GM21529 (cell line): Measurements from ENCODE around the gene GPAM.

Experiments used
- ATAC-seq: cut with Tn5 transposase; IDR thresholded peaks from one replicate; pipeline ENCODE4 v1.9.1; 2021; ENCODE audit not compliant: unreplicated experiment

The GPAM gene

DNA sequence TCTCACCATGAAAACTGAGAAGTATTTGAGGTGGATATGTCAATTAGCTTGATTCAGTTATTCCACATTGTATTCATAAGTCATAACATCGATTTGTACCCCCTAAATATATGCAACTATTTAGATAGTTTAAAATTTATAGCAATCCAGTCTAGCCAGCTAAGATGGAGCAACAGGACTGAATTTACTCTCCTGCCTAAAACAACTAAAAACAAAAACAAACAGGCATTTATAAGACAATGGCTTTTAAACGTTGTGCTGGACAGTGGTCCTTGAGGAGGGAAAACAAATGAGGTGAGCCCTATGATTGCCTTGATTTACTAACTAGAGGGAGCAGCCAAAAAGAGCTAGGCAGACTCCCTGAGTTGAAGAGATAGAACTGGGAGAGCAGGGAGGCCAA, 814 bp upstream of the GPAM start:
- ATAC-seq = no peak

DNA sequence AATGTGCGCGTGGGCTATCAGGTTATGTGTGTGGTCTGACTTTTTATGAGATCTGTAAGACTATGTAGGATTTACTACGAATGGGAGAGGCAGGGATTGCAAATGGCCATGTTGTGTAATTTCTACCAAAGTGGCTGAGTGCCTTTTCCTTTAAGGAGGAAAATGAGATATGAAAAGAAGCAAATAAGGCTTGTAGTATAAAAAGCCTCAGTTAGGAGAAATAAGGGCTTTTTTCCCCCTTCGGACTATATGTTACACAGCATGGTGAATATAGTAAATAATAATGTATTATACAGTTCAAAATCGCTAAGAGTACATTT, 447 bp upstream of the GPAM start:
- no peak for ATAC-seq

DNA sequence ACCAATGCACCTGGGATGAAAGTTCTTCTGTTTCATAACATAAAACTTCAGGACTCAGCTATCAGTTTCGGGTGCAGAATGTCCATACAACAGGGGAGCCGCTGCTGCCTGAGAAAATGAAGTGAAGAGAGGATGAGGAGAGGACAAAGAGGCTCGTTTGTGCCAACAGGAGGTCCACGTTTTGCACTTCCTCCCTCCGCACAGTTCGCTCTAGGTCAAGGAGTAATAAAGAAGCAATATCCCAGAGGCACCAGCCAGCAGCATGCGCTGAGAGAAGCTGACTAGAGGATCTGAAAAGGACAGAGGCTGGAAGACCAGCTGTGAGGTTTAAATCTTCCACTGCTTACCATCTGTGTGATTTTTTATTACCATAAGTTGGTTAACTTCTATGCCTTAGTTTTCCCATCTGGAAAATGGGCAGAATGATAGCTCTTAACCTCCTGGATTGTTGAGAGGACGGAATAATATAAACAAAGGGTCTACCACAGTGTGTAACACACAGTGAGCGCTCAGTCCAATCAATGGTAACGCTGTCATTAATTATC, 709 bp downstream of the GPAM start:
- ATAC-seq = no peak

DNA sequence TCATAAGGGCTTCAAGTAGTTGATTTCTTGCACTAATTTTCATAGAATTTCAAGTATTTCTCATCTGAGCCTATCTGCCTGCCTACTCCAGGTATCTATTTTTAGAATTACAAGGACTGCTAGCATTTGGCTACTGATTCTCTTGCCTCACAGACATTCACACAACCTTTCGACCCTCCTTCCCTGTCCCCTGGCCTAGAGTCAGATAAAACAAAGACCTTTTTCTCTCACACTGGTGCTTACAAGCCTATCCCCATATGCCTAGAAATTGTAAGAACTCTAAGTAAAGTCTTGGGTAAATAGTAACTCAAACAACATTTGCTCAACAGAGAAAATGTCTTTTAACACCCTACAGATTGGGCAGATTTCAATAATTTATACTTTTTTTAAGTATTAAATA, 6.3 kb downstream of the GPAM start:
- no peak for ATAC-seq

DNA sequence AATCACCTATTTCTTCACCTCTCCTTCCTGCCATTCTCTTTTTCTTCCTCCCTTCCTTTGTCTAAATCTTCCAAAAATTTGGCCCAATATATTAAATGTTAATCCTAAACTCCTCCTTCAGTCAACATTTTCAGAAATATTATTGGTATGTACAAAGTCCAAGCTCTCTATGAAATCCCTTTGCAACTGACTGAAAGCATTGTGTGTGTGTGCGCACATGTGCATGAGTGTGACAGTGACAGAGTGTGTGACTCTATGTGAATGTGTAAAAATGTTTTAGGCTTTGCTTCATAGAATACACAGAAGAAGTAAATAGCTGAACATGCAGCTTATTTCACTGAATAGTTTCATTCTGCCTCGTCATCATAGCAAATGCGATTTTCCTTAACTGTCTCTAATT, 7.0 kb downstream of the GPAM start:
- no peak for ATAC-seq

DNA sequence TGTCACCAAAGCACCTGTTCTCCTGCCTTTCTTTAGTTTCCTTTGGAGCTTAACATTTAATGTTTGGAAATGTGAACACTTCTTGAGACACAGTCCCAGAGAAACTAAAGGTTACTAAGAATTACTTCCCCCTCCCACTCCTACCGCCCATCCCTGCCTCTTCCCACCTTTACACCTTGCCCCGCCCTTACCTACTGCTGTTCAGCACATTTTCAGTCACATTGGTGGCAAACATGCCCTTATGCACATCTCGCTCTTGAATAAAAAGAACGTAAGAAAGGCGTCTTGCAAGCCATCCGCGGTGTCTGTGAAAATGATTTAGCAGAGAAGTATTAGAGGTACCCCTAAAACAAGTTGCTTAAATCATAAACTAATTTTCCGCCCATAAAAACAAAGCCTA, 8.2 kb downstream of the GPAM start:
- ATAC-seq = no peak

DNA sequence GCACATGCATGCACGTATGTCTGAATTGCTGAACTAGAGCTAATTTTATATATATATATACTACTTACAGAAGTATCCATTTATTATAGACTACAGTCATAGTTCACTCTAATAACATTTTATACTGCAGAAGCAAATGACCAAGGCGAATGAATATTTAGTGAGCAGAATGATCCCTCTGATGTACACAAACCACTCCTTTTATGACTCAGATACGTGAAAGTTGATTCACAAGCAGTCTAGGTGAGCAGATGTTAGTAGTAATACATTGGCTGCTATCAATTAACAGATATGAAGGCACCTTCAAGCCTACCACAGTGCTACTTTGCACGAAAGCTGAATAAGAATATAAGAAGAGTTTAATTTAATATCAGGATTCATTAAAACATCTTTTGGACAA, 10.4 kb downstream of the GPAM start:
- no peak for ATAC-seq

DNA sequence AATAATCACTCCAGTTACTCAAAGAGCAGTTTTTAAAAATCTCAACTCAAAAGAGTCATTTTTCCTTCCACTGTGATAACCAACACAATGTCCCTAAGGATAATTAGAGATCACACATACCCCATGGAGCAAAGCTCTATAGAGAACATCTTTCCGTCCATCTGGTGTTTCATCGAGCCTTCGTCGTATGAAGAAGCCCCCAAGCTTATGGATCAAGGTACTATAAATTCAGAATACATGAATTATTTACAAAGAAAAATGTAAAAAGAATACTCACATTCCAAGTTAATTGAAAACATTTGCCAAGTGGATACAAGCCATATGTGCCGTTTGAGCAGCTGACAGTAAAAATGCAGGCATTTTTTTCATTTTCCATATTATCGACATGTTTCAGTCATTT, 14.8 kb downstream of the GPAM start:
- ATAC-seq = no peak

DNA sequence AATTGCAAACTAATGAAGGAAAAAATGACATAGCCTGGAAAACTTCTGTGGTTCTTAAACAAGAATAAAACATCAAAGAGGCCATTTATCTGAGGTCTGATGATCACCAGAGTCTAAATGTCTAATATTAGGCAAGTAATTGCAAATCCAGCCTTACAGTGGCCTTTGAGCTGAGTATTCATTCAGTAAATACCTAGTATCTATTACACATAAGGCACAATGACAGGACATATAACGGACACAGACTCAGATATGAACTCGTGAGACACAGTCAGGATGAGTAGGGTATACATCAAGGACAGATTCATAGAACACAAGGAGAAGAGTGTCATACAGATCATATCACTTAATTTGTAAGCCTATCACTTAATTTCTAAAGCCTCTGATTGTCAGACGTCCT, 16.8 kb downstream of the GPAM start:
- no peak for ATAC-seq

DNA sequence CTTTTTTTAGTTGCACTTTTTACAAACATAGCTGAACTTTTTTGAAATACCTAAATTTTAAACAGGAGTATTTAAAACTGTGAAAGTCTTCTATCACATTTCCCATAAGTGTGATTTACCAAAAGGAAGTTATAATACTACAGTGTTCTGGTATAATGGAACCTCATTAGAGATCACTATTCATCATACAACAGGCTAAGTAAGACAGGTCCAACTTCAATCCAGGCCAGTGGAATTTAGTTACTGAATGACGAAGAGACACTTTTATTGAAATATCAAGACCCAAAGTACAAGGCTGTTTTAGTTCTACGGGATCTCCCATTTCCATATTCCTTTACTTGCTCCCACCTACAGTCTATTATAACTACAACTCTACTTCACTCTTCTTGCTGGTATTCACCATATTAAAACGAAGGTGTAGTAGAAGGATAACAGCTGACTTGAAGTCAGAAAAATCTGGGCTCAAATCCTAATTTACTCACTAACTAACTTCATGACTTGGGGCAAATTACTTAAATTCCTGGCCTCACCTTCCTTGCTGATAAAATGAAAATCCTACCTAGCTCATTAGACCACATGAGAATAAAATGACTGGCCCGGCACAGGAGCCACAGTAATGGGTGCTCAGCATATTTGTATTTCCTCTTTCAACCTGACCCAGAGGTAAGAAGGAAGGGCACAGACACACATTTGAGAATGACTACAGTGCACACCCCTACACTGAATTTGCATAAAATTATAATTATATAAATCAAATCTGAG, 21.6 kb downstream of the GPAM start:
- ATAC-seq = no peak

DNA sequence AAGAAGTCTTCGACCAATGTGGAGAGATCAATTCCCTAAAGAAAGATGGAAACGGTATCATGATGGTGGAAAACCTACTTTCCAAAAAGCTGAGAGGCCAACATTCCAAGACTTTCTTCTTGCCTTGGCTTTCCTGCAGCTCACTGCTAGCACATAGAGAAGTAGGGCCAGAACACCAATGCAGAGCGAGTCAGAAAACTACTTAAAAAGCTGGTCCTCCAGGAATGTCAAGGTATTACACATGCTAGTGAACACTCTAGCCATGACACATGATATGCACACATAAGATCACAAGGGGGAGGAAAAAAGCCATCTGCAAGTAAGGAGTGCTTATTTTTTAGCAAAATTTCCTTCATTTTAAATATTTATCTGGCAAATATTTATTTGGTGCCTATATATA, 22.7 kb downstream of the GPAM start:
- ATAC-seq = no peak

DNA sequence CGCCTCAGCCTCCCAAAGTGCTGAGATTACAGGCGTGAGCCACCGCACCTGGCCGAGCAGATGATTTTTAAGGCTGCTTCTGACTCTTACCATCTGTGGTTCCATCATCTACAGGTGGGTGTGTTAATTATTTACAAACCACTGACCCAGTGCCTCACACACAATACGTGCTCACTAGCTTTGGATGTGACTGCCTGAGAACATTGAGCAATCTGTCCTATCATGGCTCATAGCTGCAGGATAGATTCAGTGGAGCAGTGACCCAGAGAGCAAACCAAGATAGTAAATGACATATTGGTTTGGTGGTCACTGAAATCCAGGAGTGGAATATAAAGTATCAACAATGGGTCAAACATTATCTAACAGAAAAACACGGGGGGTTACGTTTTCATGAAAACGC, 24.1 kb downstream of the GPAM start:
- no peak for ATAC-seq

DNA sequence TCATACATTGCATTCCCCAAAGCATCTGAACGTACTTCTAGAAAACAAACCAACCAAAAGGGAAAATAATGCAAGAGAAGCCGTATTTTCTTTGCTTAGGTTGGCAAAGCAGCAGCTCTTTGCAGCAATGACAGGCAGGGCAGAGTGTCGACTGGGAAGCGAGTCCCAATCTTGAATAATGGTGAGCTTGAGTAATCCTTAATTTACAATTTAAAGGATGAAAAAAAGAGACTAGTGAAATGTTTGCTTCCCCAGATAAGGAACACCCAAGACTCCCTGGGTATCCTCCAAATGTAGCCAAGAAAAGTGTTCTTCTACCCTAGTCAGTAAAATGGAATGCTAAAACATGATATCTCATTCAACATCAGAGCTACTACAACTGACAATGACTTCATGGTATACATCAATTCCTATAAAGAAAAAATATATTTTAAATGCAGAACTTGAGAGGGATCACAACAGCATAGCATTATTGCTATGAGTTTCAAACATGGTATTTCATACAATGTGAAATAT, 32.0 kb downstream of the GPAM start:
- ATAC-seq = no peak

DNA sequence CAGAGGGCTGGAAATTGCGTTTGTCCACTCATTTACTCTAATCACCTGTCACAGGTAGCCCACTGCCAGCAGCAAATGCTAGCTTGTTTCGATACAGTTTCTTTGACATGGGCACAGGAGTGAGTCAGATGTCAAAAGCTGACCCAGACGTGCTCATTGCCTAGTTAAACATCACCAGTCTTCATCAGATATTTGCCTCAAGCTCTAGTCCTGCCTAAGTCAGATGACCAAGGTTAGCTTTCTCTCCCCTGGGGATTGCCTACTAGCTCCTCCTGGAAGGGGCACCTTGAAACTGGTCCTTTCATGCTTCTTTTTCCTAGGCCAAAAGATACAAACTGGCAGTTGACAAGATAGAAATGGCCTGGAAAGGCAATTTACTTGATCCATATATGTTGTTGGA, 35.2 kb downstream of the GPAM start:
- no peak for ATAC-seq

DNA sequence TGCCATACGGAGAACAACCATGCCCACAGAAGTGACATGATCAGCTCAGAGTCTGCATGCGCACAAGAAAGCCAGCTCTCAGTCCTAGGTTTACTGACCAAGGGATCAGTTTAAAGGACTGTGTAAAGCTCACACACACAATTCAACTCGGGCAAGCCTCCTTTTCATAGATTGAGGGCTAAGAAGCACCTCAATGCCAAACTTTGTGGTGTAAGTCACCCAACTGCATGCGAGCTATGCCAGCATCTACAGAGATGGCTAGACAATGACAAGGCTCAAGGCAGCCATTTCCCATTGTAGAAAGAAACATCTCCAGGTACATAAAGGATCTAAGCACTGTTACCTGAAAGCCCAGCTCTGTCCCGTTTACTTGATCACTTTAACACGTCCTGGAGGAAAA, 36.8 kb downstream of the GPAM start:
- no peak for ATAC-seq

DNA sequence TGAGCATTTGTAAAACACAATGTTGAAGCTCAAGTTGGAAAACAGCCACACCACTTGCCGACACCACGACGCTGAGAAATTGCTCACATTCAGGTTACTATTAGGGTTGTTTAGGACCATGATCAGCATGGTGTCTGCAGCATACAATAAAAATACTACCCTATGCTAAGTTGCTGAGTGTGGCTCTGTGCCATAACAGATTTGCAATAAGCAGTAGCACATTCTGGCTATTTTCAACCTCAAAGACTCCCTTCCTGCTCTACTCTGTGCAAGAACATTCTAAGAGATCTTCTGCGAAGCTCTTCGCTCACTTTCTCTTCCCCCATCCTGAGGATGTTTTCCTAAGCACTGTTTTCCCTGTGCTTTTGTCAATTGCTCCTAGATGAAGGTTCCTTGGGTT, 38.3 kb downstream of the GPAM start:
- no peak for ATAC-seq

DNA sequence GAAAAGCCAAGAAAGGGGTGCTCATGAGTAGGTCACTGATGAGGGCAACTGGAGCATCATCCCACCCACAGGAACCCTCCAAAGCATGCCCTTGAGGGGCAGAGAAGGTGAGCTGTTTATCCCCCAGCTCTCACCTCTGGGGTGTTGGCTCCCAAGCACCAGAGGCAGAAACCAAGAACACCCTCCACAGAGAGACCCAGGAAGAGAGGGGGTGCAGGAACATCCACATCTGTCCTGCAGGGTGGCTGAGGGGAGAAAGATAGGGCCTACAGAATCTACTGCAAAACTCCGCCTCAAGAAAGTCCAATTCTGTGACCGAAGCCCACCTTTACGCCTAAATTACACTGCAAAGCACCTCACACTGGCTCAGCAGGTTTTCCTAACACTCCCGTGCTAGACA, 40.1 kb downstream of the GPAM start:
- no peak for ATAC-seq

DNA sequence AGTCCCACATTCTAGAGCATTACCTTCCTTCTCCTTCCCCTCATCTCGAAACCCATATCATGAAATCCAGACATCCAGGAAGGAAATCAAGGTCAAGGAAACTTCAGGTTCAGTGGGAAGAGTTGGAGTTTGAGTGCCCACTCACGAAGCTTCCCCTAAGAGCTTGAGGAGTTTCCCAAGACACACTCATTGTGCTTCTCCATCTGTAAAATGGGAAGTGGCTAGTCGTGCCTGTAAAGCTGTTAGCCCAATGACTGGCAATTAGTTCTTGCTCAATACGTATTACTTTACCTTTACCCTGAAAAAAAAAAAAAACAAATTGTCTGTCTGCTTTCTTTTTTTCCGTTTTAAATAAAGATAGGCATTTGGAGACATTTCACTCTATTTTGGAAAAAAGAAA, 42.3 kb downstream of the GPAM start:
- ATAC-seq = no peak

DNA sequence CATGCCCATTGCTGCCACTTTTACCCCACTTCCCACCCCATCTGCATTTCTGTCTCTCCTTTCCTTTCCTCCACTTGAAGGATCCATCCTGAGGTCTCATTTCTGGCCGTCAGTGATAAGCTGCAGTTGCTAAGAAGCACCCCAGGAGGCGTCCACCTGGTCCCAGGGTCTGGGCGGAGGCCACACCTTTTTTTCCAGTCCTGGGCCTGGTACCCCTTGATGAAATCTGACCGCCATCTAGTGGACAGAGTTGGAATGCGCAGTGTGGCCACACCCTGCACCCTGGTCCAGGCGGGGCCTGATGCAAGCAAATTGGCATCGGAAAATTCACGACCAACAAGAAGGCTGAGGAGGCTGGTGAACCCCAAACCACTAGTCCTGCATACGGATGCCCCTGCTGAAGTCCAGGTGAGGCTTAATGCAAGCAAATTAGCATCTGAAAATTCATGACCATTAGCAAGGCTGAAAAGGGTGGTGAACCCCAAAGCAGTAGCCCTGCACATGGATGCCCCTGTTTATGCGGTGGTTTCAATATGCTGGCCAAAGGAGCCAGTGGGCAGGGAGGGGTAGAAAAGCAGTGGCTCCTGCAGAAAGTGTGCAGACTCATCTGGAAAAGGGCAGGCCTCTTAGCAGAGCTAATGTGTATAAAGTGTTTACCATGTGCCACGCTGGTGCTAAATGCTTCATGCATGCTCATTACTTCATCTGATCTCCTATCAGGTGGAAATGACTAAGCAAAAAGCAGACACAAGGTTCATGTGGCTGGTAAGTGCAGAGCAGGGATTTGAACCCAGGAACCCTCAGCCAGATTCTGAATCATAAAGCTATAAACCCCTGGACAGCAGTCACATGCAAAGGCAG, 43.2 kb downstream of the GPAM start:
- ATAC-seq = peak; percentile 99

DNA sequence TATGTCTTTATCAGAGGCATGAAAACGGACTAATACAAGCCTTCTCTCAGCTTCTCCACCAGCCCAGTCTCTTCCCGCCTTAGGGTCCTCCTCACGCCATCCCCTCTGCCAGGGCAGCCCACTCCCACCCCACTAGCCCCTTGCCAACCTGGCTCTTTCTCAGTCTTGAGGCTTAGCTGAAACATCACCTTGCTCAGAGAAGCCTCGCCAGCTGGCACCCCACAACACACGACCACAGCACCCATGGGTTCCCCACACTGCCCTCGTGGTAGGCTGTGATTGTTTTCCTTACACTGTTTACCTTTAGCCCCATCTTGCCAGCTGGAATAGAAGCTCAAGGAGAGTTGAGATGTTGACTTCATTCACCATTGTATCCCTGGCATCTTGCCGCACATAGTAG, 44.4 kb downstream of the GPAM start:
- ATAC-seq = no peak

DNA sequence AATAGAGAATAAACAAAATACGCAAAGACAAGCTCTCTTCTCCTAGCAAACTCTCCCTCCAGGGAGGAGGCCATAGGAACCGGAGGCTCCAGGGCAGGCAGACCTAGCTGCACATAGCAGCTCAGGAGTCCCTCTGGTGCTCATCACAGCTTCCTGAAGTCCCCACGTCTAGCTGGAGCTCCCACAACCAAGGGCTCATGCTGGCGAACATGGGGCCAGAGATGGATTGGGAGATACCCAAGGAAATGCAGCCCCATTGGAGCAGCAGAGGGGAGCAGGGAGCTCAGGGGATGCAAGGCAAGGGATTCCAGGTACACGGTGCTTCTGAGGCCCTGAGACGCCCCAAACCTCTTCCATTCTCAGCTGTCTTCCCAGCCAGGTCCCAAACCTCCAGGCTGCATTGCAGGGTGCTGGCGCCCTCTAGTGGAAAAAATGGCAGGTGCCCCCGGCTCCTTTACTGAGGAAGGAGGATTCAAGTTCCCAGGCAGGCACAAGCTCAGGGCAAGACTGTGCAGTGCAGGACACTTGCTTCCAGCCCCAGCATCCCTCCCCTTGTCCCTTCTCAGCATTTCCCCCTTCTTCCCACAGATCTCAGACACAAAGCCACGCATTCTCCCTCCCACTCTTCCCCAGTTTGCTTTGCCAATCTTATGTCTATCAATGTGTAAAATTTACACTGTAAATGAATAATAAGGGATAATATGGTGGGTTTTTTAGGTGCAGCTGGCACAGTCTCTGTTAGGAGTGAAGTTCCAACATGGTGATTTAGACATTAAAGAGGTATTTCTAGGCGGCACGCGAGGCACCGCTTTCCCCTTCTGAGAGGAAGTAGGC, 46.2 kb downstream of the GPAM start:
- peak; percentile 57 for ATAC-seq
